ENCODE data around the gene ZNF483.

DNA sequence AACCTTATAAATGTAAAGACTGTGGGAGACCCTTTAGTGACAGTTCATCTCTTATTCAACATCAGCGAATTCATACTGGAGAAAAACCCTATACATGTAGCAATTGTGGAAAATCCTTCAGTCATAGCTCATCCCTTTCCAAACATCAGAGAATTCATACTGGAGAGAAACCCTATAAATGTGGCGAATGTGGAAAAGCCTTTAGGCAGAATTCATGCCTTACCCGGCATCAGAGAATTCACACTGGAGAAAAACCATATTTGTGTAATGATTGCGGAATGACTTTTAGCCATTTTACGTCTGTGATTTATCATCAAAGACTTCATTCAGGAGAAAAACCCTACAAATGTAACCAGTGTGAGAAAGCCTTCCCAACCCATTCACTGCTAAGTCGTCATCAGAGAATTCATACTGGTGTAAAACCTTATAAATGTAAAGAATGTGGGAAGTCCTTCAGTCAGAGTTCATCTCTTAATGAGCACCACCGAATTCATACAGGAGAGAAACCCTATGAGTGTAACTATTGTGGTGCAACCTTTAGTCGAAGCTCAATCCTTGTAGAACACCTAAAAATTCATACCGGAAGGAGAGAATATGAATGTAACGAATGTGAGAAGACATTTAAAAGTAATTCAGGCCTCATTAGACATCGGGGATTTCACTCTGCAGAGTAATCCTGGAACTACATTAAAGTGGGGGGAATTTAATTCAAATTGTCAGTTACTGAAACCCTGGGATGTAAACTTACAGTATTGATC is 17.7 kb downstream of the ZNF483 start:
- no peak for TF ChIP-seq POLR2A (IDR thresholded peaks at IDR 0.05)
- TF ChIP-seq, protein P1, sequence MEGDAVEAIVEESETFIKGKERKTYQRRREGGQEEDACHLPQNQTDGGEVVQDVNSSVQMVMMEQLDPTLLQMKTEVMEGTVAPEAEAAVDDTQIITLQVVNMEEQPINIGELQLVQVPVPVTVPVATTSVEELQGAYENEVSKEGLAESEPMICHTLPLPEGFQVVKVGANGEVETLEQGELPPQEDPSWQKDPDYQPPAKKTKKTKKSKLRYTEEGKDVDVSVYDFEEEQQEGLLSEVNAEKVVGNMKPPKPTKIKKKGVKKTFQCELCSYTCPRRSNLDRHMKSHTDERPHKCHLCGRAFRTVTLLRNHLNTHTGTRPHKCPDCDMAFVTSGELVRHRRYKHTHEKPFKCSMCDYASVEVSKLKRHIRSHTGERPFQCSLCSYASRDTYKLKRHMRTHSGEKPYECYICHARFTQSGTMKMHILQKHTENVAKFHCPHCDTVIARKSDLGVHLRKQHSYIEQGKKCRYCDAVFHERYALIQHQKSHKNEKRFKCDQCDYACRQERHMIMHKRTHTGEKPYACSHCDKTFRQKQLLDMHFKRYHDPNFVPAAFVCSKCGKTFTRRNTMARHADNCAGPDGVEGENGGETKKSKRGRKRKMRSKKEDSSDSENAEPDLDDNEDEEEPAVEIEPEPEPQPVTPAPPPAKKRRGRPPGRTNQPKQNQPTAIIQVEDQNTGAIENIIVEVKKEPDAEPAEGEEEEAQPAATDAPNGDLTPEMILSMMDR (IDR thresholded peaks at IDR 0.05): no peak

All from testis (tissue), 2 donors.